GM12878 (cell line): ENCODE measurements around the gene FCGBP. TPM values are rescaled to one million over a fixed set of nuclear protein-coding genes. Genes with fewer than 3 reads are reported as not detected.

Source experiments
- ATAC-seq: fragments of 200-7000 bp; cut with Tn5 transposase; 3 replicates; pipeline ENCODE4 v1.9.1; 2020; ENCODE audit warnings: mild to moderate bottlenecking, moderate library complexity
- BruUV-seq: library from RNA; stranded (reverse); fragments of 400-500 nt; replicated peaks from 2 replicates; lab custom pipeline; 2021; lab: Mats Ljungman, UMichigan
- CTCF ChIA-PET: fragments of 300-600 bp; sonication (Branson Sonifier 250); formaldehyde crosslinking; extraction: SDS; loops from one replicate; lab custom pipeline; 2021; ENCODE audit warnings: inconsistent platforms; lab: Yijun Ruan, JAX
- POLR2A ChIA-PET: fragments of 350-600 bp; formaldehyde crosslinking; extraction: SDS; loops from one replicate; lab custom pipeline; 2021; ENCODE audit warnings: inconsistent platforms; lab: Charles Lee
- RAD21 ChIA-PET: fragments of 300-600 bp; sonication (Branson Sonifier 250); formaldehyde crosslinking; loops from one replicate; lab custom pipeline; 2023; ENCODE audit warnings: antibody characterized with exemption; ENCODE audit not compliant: unreplicated experiment; lab: Charles Lee
- SMC1A ChIA-PET: fragments of 300-600 bp; sonication (Branson Sonifier 250); formaldehyde crosslinking; loops from one replicate; lab custom pipeline; 2023; ENCODE audit not compliant: unreplicated experiment, uncharacterized antibody; lab: Charles Lee
- DNase-seq: peaks from one replicate; pipeline ENCODE4 v3.0.0-alpha.2; 2011; ENCODE audit warnings: low read depth, low spot score
- FAIRE-seq: peaks from 3 replicates; lab custom pipeline; 2011; peaks lifted over from hg19 to GRCh38; lab: Jason Lieb, UNC
- H2AFZ ChIP-seq: 2 replicates; pipeline ENCODE4 v1.6.0; 2011; ENCODE audit warnings: low read depth, low read length, control low read depth; ENCODE audit not compliant: control insufficient read depth
- H3K27ac ChIP-seq: 2 replicates; pipeline ENCODE4 v1.5.1; 2011; ENCODE audit warnings: control low read depth; ENCODE audit not compliant: control insufficient read depth, insufficient read depth
- H3K27me3 ChIP-seq, 2 experiments: replicated peaks in 1 of 2; 2 replicates each; pipeline versions ENCODE4 v1.6.0 to v1.6.1; 2011; ENCODE audit warnings: low read length in 1 of 2; ENCODE audit not compliant: control insufficient read depth in 2 of 2, insufficient read depth in 2 of 2
- H3K36me3 ChIP-seq, 2 experiments: 2 replicates each; pipeline ENCODE4 v1.5.1; 2011; ENCODE audit warnings: low read length in 1 of 2; ENCODE audit not compliant: control insufficient read depth in 2 of 2, insufficient read depth in 2 of 2
- H3K4me1 ChIP-seq: 2 replicates; pipeline ENCODE4 v1.6.1; 2011; ENCODE audit warnings: mild to moderate bottlenecking, low read length, moderate library complexity, mixed read lengths; ENCODE audit not compliant: control insufficient read depth, insufficient read depth
- H3K4me2 ChIP-seq: 2 replicates; pipeline ENCODE4 v1.6.0; 2011; ENCODE audit warnings: control low read depth; ENCODE audit not compliant: control insufficient read depth, insufficient read depth
- H3K4me3 ChIP-seq: fragments of 200-600 bp; sonication (generic); 2 replicates; pipeline ENCODE4 v1.5.1; 2016
- H3K79me2 ChIP-seq: 2 replicates; pipeline ENCODE4 v1.6.0; 2011; ENCODE audit warnings: low read length; ENCODE audit not compliant: control insufficient read depth, insufficient read depth
- H3K9ac ChIP-seq: 2 replicates; pipeline ENCODE4 v1.8.0; 2011; ENCODE audit warnings: low read length, control low read depth, mixed read lengths; ENCODE audit not compliant: control insufficient read depth, insufficient read depth
- H3K9me3 ChIP-seq: replicated peaks from 3 replicates; pipeline ENCODE4 v1.5.1; 2011; ENCODE audit warnings: mild to moderate bottlenecking, low read length; ENCODE audit not compliant: control insufficient read depth, insufficient read depth
- H4K20me1 ChIP-seq: 2 replicates; pipeline ENCODE4 v1.6.0; 2011; ENCODE audit not compliant: control insufficient read depth, insufficient read depth
- ASH2L ChIP-seq: fragments of 300-600, 200-600 bp; sonication (generic); IDR thresholded peaks from 2 replicates; pipeline ENCODE4 v1.6.1; 2017; ENCODE audit warnings: low read depth, mild to moderate bottlenecking, borderline replicate concordance
- ATF7 ChIP-seq: fragments of 450-650 bp; IDR thresholded peaks from 2 replicates; pipeline ENCODE4 v1.6.1; 2016; ENCODE audit warnings: low read depth, mild to moderate bottlenecking
- CHD2 ChIP-seq: IDR thresholded peaks from 2 replicates; pipeline ENCODE4 v1.6.1; 2011; ENCODE audit warnings: low read depth, low read length, improper control_type of control experiment, borderline replicate concordance
- CHD4 ChIP-seq: fragments of 200-600 bp; sonication (generic); IDR thresholded peaks from 2 replicates; pipeline ENCODE4 v1.6.1; 2016; ENCODE audit warnings: mild to moderate bottlenecking
- EP300 ChIP-seq, 2 experiments: fragments of 150-350 bp in 1 of 2; IDR thresholded peaks; 2 replicates each; pipeline ENCODE4 v1.6.1; 2011 to 2012; ENCODE audit warnings: low read depth in 2 of 2, low read length in 2 of 2, borderline replicate concordance in 1 of 2, improper control_type of control experiment in 1 of 2, inconsistent platforms in 1 of 2; ENCODE audit not compliant: control insufficient read depth in 1 of 2
- FOS ChIP-seq: IDR thresholded peaks from 3 replicates; pipeline ENCODE4 v1.6.1; 2011; ENCODE audit warnings: borderline replicate concordance; ENCODE audit not compliant: insufficient read length; ENCODE audit errors: extremely low read depth
- FOXM1 ChIP-seq: IDR thresholded peaks from 2 replicates; pipeline ENCODE4 v1.6.1; 2012; ENCODE audit warnings: low read depth, mild to moderate bottlenecking, inconsistent platforms, low read length, moderate library complexity
- HDGF ChIP-seq: fragments of 450-650 bp; IDR thresholded peaks from 2 replicates; pipeline ENCODE4 v1.6.1; 2016; ENCODE audit warnings: antibody characterized with exemption
- IKZF2 ChIP-seq, 2 experiments: fragments of 450-650 bp; IDR thresholded peaks; 2 replicates each; pipeline ENCODE4 v1.6.1; 2017; ENCODE audit warnings: mild to moderate bottlenecking in 2 of 2, moderate library complexity in 2 of 2
- KDM1A ChIP-seq: fragments of 200-600 bp; sonication (generic); IDR thresholded peaks from 2 replicates; pipeline ENCODE4 v1.6.1; 2016; ENCODE audit warnings: borderline replicate concordance
- MYB ChIP-seq: fragments of 150-350 bp; IDR thresholded peaks from 2 replicates; pipeline ENCODE4 v1.6.1; 2014; ENCODE audit warnings: mild to moderate bottlenecking, low read depth, low read length, borderline replicate concordance
- NFYA ChIP-seq: IDR thresholded peaks from 2 replicates; pipeline ENCODE4 v1.6.1; 2011; ENCODE audit warnings: low read depth, mild to moderate bottlenecking, low read length, improper control_type of control experiment, borderline replicate concordance
- SMC3 ChIP-seq: IDR thresholded peaks from 2 replicates; pipeline ENCODE4 v1.6.1; 2011; ENCODE audit warnings: low read length, improper control_type of control experiment, borderline replicate concordance
- STAT3 ChIP-seq: IDR thresholded peaks from 2 replicates; pipeline ENCODE4 v1.6.1; 2011; ENCODE audit warnings: low read depth, low read length, improper control_type of control experiment
- SUZ12 ChIP-seq: fragments of 200-600 bp; sonication (generic); IDR thresholded peaks from one replicate; pipeline ENCODE4 v1.6.1; 2018; ENCODE audit warnings: antibody characterized with exemption, mild to moderate bottlenecking; ENCODE audit not compliant: unreplicated experiment
- TBL1XR1 ChIP-seq: IDR thresholded peaks from 2 replicates; pipeline ENCODE4 v1.6.1; 2012; ENCODE audit warnings: low read depth, low read length, improper control_type of control experiment
- TCF7 ChIP-seq: IDR thresholded peaks from 2 replicates; pipeline ENCODE4 v1.6.1; 2014; ENCODE audit warnings: antibody characterized with exemption, borderline replicate concordance
- ZNF622 ChIP-seq: fragments of 450-650 bp; IDR thresholded peaks from 2 replicates; pipeline ENCODE4 v1.6.1; 2017; ENCODE audit warnings: mild to moderate bottlenecking, inconsistent platforms
- WGBS: methylation state at CpG from one replicate; pipeline ENCODE4 v1.1.6; 2016; ENCODE audit warnings: low lambda C conversion rate; ENCODE audit not compliant: insufficient replicate concordance, insufficient coverage; ENCODE audit errors: missing lambda C conversion rate; 5-methylcytosine and 5-hydroxymethylcytosine counted together
- in situ Hi-C: fragments of 300-500 bp; cut with MboI; formaldehyde crosslinking; loops from 9 replicates; pipeline ENCODE4 v1.14.3; 2018; ENCODE audit warnings: mixed read lengths
- intact Hi-C: fragments of 100-400 bp; cut with micrococcal nuclease; formaldehyde crosslinking; loops from one replicate; pipeline ENCODE4 v1.14.2; 2022; ENCODE audit not compliant: unreplicated experiment
- polyA plus RNA-seq, 11 experiments: library from polyadenylated mRNA; depleted of rRNA in 4 of 11; unstranded in 6 of 11; stranded (reverse) in 5 of 11; fragments of >200 nt; fragmentation: Nextera tagmentation in 4 of 11; fragmentation: Illumina TruSeq in 1 of 11; extraction: Ambion mirVana in 4 of 11; extraction: Trizol in 1 of 11; gene quantifications; 1 replicate in 1 of 11; 2 replicates in 10 of 11; pipeline versions ENCODE4 v1.2.1 to v1.2.3, GENCODE V29; 2011 to 2016; ENCODE audit warnings: inconsistent platforms in 2 of 11, missing spikeins in 2 of 11, low read depth in 1 of 11
- total RNA-seq, 4 experiments: library from RNA; depleted of rRNA in 3 of 4; stranded (reverse); fragments of >200 nt in 3 of 4; fragmentation: Illumina TruSeq in 1 of 4; extraction: Trizol in 1 of 4; gene quantifications; 2 replicates each; pipeline versions ENCODE4 v1.2.1 to v1.2.3, GENCODE V29; 2013 to 2021
- TF ChIP-seq, protein P1 (sequence below): IDR thresholded peaks from 2 replicates; pipeline ENCODE4 v1.6.1; 2011; ENCODE audit warnings: borderline replicate concordance, low read depth, mild to moderate bottlenecking, moderate library complexity, mixed read lengths, low read length; ENCODE audit not compliant: insufficient read depth; ENCODE audit errors: extremely low read length
- TF ChIP-seq, protein P2 (sequence below): IDR thresholded peaks from 2 replicates; pipeline ENCODE4 v1.6.1; 2011; ENCODE audit warnings: low read depth, mild to moderate bottlenecking, low read length, moderate library complexity, borderline replicate concordance; ENCODE audit errors: extremely low read depth

FCGBP gene
- total and polyA plus RNA-seq, 10 of the 15 experiments (the other 5 are each of a cell fraction or from before 2014, with no cell fraction given), result 0.02 to 3.2 (median 0.37) TPM; not detected in 2

DNA sequence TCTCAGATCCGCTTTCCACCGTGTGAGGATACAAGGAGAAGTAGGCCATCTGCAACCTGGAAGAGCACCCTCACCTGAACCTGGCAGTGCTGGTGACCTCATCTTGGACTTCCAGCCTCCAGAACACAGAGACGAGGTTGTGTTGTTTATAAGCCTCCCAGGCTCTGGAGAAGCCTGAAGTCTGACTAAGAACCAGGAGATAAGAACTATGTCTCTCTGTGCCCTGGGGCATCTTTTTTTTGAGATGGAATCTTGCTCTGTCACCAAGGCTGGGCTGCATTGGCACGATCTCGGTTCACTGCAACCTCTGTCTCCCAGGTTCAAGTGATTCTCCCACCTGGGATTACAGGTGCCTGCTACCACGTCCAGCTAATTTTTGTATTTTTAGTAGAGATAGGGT is 14.5 kb downstream of the FCGBP start:
- Histone ChIP-seq H3K4me2 (no peak overlapping the region), H3K36me3 (no peaks in the 10 kb centered on the region), H3K9ac (no peak overlapping the region), H4K20me1 (no peaks in the 10 kb centered on the region), H3K4me1 (no peaks in the 10 kb centered on the region), H3K27ac (no peak overlapping the region), H3K27me3 (no peaks in the 10 kb centered on the region), H3K9me3 (no peaks in the 10 kb centered on the region; the same call in 2 of the 3 replicates), H3K79me2 (no peaks in the 10 kb centered on the region), H2AFZ (no peak overlapping the region), H3K4me3 (no peak overlapping the region)
- WGBS, result 55% methylated on average over 6 of the region's 6 CpGs
- in situ Hi-C loops (no loop called here), intact Hi-C loops (no loop called here)
- SMC1A ChIA-PET, result interaction anchor here (1.5 to 3.5 kb wide), 2 partner anchors 11 to 50 kb away, joined by 3 to 19 read pairs; partner anchors contain the start of gene PSMC4
- ATAC-seq (no peak), DNase-seq (no peak), FAIRE-seq (no peak)
- POLR2A ChIA-PET, result no interaction called here
- BruUV-seq, result no TSS peak
- no peak for TF ChIP-seq CHD2
- no peak for TF ChIP-seq ATF7
- TF ChIP-seq SMC3, result no peak
- no peak for TF ChIP-seq STAT3
- TF ChIP-seq, protein P1, sequence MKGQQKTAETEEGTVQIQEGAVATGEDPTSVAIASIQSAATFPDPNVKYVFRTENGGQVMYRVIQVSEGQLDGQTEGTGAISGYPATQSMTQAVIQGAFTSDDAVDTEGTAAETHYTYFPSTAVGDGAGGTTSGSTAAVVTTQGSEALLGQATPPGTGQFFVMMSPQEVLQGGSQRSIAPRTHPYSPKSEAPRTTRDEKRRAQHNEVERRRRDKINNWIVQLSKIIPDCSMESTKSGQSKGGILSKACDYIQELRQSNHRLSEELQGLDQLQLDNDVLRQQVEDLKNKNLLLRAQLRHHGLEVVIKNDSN, result no peak
- no peak for TF ChIP-seq KDM1A
- no peak for TF ChIP-seq MYB
- TF ChIP-seq ZNF622, result no peak
- TF ChIP-seq ASH2L, result no peak
- TF ChIP-seq FOS, result no peak
- TF ChIP-seq IKZF2 (IDR thresholded peaks at IDR 0.05), result no peak
- TF ChIP-seq CHD4, result no peak
- TF ChIP-seq TBL1XR1, result no peak
- no peak for TF ChIP-seq TCF7
- TF ChIP-seq EP300 (IDR thresholded peaks at IDR 0.05; ENCODE audit: borderline replicate concordance in 1 of 2, control insufficient read depth in 1 of 2, low read depth in 2 of 2, low read length in 2 of 2), result no peak
- no peak for TF ChIP-seq FOXM1
- TF ChIP-seq NFYA, result no peak
- TF ChIP-seq HDGF, result no peak
- TF ChIP-seq, protein P2, sequence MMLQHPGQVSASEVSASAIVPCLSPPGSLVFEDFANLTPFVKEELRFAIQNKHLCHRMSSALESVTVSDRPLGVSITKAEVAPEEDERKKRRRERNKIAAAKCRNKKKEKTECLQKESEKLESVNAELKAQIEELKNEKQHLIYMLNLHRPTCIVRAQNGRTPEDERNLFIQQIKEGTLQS, result no peak
- no peak for TF ChIP-seq SUZ12
- RAD21 ChIA-PET, result interaction anchor here (2.6 kb wide), 1 partner anchor 50 kb away, joined by 15 read pairs; the partner anchor contains the start of gene PSMC4
- CTCF ChIA-PET, result interaction anchor here (1.0 to 3.1 kb wide), 3 partner anchors 13 to 51 kb away, joined by 3 to 13 read pairs (median 4); partner anchors contain the start of gene PSMC4
